NK-92 (cell line): Measurements from ENCODE around the gene IRF7.

Experiments used
- DNase-seq: peaks from one replicate; lab custom pipeline; 2025; ENCODE audit not compliant: unreplicated experiment; lab: John Stamatoyannopoulos, UW

Gene IRF7

GRCh38 chr11:641806-642370, 26.1 kb upstream of the IRF7 start:
- DNase-seq, result no peak

- no peak for DNase-seq
Measured at GRCh38 chr11:640021-640706, 24.4 kb upstream of the IRF7 start.

- no peak for DNase-seq
Measured at GRCh38 chr11:639332-639955, 23.7 kb upstream of the IRF7 start.

GRCh38 chr11:638631-639331, 23.0 kb upstream of the IRF7 start:
- DNase-seq, result no peak

- DNase-seq, result no peak
Measured at GRCh38 chr11:637593-638521, 22.1 kb upstream of the IRF7 start.

- DNase-seq, result no peak
Measured at GRCh38 chr11:637333-637592, 21.5 kb upstream of the IRF7 start.

GRCh38 chr11:636511-637332, 21.0 kb upstream of the IRF7 start, which contains the start of gene DRD4:
Gene DRD4 (plus strand): TSS chr11:637269. CDS start chr11:637305, 36 bp downstream.
- DNase-seq, result no peak

- no peak for DNase-seq
Measured at GRCh38 chr11:635945-636510, 20.3 kb upstream of the IRF7 start.

GRCh38 chr11:630871-631270, 15.1 kb upstream of the IRF7 start:
- DNase-seq, result no peak

- no peak for DNase-seq
Measured at GRCh38 chr11:629237-629583, 13.5 kb upstream of the IRF7 start.

- DNase-seq, result no peak
Measured at GRCh38 chr11:628056-628455, 12.3 kb upstream of the IRF7 start.

GRCh38 chr11:627308-627576, 11.5 kb upstream of the IRF7 start:
- no peak for DNase-seq

- no peak for DNase-seq
Measured at GRCh38 chr11:626475-627307, 10.9 kb upstream of the IRF7 start, which contains the start of gene SCT. Gene SCT (minus strand): TSS chr11:627181. CDS start chr11:627143, 38 bp downstream.

- DNase-seq, result no peak
Measured at GRCh38 chr11:625636-626268, 10.0 kb upstream of the IRF7 start.

- no peak for DNase-seq
Measured at GRCh38 chr11:624705-625635, 9.2 kb upstream of the IRF7 start, which contains the start of gene CDHR5. Gene CDHR5 (minus strand): TSS chr11:624955. CDS start chr11:624902, 53 bp downstream.

GRCh38 chr11:623999-624704, 8.4 kb upstream of the IRF7 start:
- DNase-seq, result no peak

- DNase-seq, result no peak
Measured at GRCh38 chr11:623349-623869, 7.7 kb upstream of the IRF7 start.
